Mesendoderm (in vitro differentiated cells): Measurements from ENCODE around the gene TNS1.
"Not testable (repeated sequence)": the region's sequence is repeated elsewhere in the genome, so short reads cannot be mapped to it uniquely, and the experiment has no call there.

Experiments used
- DNase-seq: peaks from one replicate; pipeline ENCODE4 v3.0.0; 2013
- H2AK5ac ChIP-seq: 2 replicates; pipeline ENCODE4 v1.6.1; 2013; ENCODE audit warnings: low read length, inconsistent platforms
- H2BK120ac ChIP-seq: 2 replicates; pipeline ENCODE4 v1.6.1; 2013; ENCODE audit warnings: low read depth, mild to moderate bottlenecking, low read length, moderate library complexity, mixed read lengths
- H2BK15ac ChIP-seq: replicated peaks from 2 replicates; pipeline ENCODE4 v1.6.1; 2013; ENCODE audit warnings: low read depth, mild to moderate bottlenecking, moderate library complexity
- H2BK5ac ChIP-seq: 2 replicates; pipeline ENCODE4 v1.6.1; 2013; ENCODE audit warnings: low read length, inconsistent platforms
- H3K18ac ChIP-seq: 2 replicates; pipeline ENCODE4 v1.6.1; 2013; ENCODE audit warnings: mild to moderate bottlenecking, low read length, mixed read lengths
- H3K23ac ChIP-seq: one replicate; pipeline ENCODE4 v1.6.1; 2013; ENCODE audit warnings: low read length
- H3K27ac ChIP-seq: 2 replicates; pipeline ENCODE4 v1.5.1; 2013; ENCODE audit warnings: low read depth, mild to moderate bottlenecking, inconsistent platforms, low read length, moderate library complexity
- H3K27me3 ChIP-seq: 2 replicates; pipeline ENCODE4 v1.6.1; 2013; ENCODE audit warnings: low read length, control low read depth, mild to moderate bottlenecking, inconsistent platforms; ENCODE audit not compliant: insufficient read depth, poor library complexity
- H3K36me3 ChIP-seq: 2 replicates; pipeline ENCODE4 v1.6.1; 2013; ENCODE audit warnings: low read length, inconsistent platforms; ENCODE audit not compliant: control insufficient read depth, insufficient read depth
- H3K4ac ChIP-seq: one replicate; pipeline ENCODE4 v1.6.1; 2013; ENCODE audit warnings: low read depth, mild to moderate bottlenecking, low read length, moderate library complexity
- H3K4me1 ChIP-seq: 2 replicates; pipeline ENCODE4 v1.6.1; 2013; ENCODE audit warnings: low read depth, low read length, inconsistent platforms; ENCODE audit not compliant: control insufficient read depth
- H3K4me2 ChIP-seq: 2 replicates; pipeline ENCODE4 v1.6.1; 2013; ENCODE audit warnings: low read length
- H3K4me3 ChIP-seq: 2 replicates; pipeline ENCODE4 v1.5.1; 2013; ENCODE audit warnings: mild to moderate bottlenecking, low read length
- H3K56ac ChIP-seq: one replicate; pipeline ENCODE4 v1.6.1; 2013; ENCODE audit warnings: low read length
- H3K79me1 ChIP-seq: 2 replicates; pipeline ENCODE4 v1.6.1; 2013; ENCODE audit warnings: low read length, inconsistent platforms
- H3K79me2 ChIP-seq: 2 replicates; pipeline ENCODE4 v1.6.1; 2013; ENCODE audit warnings: mild to moderate bottlenecking, low read length; ENCODE audit not compliant: control insufficient read depth, insufficient read depth
- H3K9ac ChIP-seq: 2 replicates; pipeline ENCODE4 v1.6.1; 2013; ENCODE audit warnings: low read length, inconsistent platforms
- H4K5ac ChIP-seq: one replicate; pipeline ENCODE4 v1.6.1; 2013; ENCODE audit warnings: low read length
- H4K8ac ChIP-seq: one replicate; pipeline ENCODE4 v1.6.1; 2013; ENCODE audit warnings: low read depth, mild to moderate bottlenecking, control low read depth, low read length, moderate library complexity
- WGBS: extraction: QIAGEN DNeasy Blood & Tissue Kit; methylation state at CpG from one replicate; pipeline ENCODE4 v1.1.7; 2013; ENCODE audit warnings: low lambda C conversion rate, missing lambda C conversion rate; ENCODE audit not compliant: insufficient coverage; ENCODE audit errors: extremely low coverage; 5-methylcytosine and 5-hydroxymethylcytosine counted together

TNS1 gene

GRCh38 chr2:218035463-218036100 lies 32.8 kb upstream of the TNS1 start:
- no peaks in the 10 kb centered on the region for H3K36me3 ChIP-seq
- no peak overlapping the region for H3K9ac ChIP-seq
- no peak overlapping the region for H2BK5ac ChIP-seq
- H3K79me1 ChIP-seq: no peaks in the 10 kb centered on the region
- H3K27ac ChIP-seq: no peak overlapping the region
- no peak for DNase-seq
- H2BK15ac ChIP-seq: no peak overlapping the region
- H3K23ac ChIP-seq: no peak overlapping the region
- H4K5ac ChIP-seq: no peak overlapping the region
- H3K4me3 ChIP-seq: no peak overlapping the region
- peaks cover 3% of the 10 kb centered on the region for H3K27me3 ChIP-seq
- H3K56ac ChIP-seq: no peak overlapping the region
- H3K79me2 ChIP-seq: no peaks in the 10 kb centered on the region
- H2BK120ac ChIP-seq: no peak overlapping the region
- no peak overlapping the region for H3K18ac ChIP-seq
- WGBS: no CpG with 5 or more reads among the region's 12 CpGs
- no peak overlapping the region for H4K8ac ChIP-seq
- H2AK5ac ChIP-seq: no peak overlapping the region
- no peak overlapping the region for H3K4ac ChIP-seq
- H3K4me1 ChIP-seq: no peaks in the 10 kb centered on the region
- no peak overlapping the region for H3K4me2 ChIP-seq

GRCh38 chr2:218034497-218035213 lies 31.9 kb upstream of the TNS1 start:
- not testable (repeated sequence) for H2AK5ac ChIP-seq, H2BK120ac ChIP-seq, H3K18ac ChIP-seq, H3K4me1 ChIP-seq, H3K79me1 ChIP-seq, H4K5ac ChIP-seq, H2BK5ac ChIP-seq, H2BK15ac ChIP-seq, H4K8ac ChIP-seq, H3K27me3 ChIP-seq, H3K27ac ChIP-seq, H3K79me2 ChIP-seq, H3K4ac ChIP-seq, H3K23ac ChIP-seq, H3K36me3 ChIP-seq
- H3K4me3 ChIP-seq: peak overlapping the region; percentile 6
- peak overlapping the region; percentile 48 for H3K9ac ChIP-seq
- WGBS: no CpG with 5 or more reads among the region's 24 CpGs
- peak overlapping the region; percentile 85 for H3K4me2 ChIP-seq
- H3K56ac ChIP-seq: peak overlapping the region; percentile 74
- peak; percentile 80 for DNase-seq

DNA sequence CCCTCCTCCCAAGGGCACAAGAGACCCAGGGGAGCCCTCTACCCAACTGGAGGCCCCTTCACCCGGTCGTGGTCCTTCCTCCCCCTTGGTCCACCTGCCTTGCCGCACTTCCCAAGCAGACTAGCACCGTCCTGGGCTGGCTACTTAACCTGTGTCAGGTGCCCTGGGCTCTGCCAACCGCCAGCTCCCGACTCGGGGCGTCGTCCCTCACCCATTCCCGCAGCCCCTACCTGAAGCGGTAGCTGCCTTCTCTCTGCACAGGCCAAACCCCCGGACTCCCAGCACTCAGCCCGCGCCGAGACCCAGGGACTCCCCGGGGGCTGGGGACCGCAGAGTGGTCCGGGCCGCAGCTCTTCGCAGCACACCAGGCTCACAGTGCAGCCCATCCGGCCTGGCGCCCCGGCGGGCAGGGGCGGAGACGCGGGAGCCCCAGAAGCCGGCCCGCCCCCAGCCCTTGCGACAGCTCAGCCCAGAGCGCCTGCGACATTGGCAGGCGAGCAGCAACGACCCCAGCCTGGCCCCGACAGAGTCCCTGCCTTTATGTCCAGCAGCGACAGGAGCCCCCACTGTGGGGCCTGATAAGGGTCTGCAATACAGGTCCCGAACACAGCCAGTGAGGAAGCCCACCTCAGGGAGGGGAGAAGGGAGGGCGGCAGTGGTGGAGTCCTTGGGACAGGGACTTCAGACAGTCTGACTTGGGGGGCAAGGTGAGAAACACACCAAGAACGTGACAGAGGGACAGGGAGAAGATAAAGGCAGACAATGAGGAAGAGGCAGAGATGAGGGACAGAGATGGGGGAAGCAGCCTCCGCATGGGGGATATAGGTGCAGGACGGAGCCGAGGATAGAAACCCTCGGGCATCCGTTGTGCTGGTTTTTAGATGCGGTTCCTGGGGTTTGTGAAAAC lies 31.0 kb upstream of the TNS1 start:
- H3K56ac ChIP-seq: peak overlapping the region; percentile 73
- no peak overlapping the region for H3K4me3 ChIP-seq
- no peaks in the 10 kb centered on the region for H3K36me3 ChIP-seq
- no peak overlapping the region for H3K23ac ChIP-seq
- no peak overlapping the region for H3K18ac ChIP-seq
- H2BK15ac ChIP-seq: no peak overlapping the region
- H4K8ac ChIP-seq: no peak overlapping the region
- no peak overlapping the region for H2BK5ac ChIP-seq
- no peaks in the 10 kb centered on the region for H3K79me1 ChIP-seq
- peak; percentile 38 for DNase-seq
- H4K5ac ChIP-seq: no peak overlapping the region
- H3K4me1 ChIP-seq: no peaks in the 10 kb centered on the region
- peak overlapping the region; percentile 48 for H3K9ac ChIP-seq
- H3K4ac ChIP-seq: no peak overlapping the region
- no peak overlapping the region for H2BK120ac ChIP-seq
- no CpG with 5 or more reads among the region's 45 CpGs for WGBS
- H3K27me3 ChIP-seq: peaks cover 3% of the 10 kb centered on the region
- no peak overlapping the region for H3K27ac ChIP-seq
- no peaks in the 10 kb centered on the region for H3K79me2 ChIP-seq
- H3K4me2 ChIP-seq: peak overlapping the region; percentile 85
- no peak overlapping the region for H2AK5ac ChIP-seq

- Histone ChIP-seq H3K79me2 (no peaks in the 10 kb centered on the region), H2BK5ac (no peak overlapping the region), H2BK120ac (no peak overlapping the region), H3K4me1 (no peaks in the 10 kb centered on the region), H3K4me3 (no peak overlapping the region), H2AK5ac (no peak overlapping the region), H3K23ac (no peak overlapping the region), H3K27me3 (peaks cover 3% of the 10 kb centered on the region), H3K18ac (no peak overlapping the region), H3K9ac (no peak overlapping the region), H4K8ac (no peak overlapping the region), H3K79me1 (no peaks in the 10 kb centered on the region), H3K4ac (no peak overlapping the region), H3K27ac (no peak overlapping the region), H2BK15ac (no peak overlapping the region), H3K4me2 (no peak overlapping the region), H3K36me3 (no peaks in the 10 kb centered on the region), H3K56ac (no peak overlapping the region), H4K5ac (no peak overlapping the region)
- no CpG with 5 or more reads among the region's 1 CpG for WGBS
- DNase-seq: no peak
Measured at GRCh38 chr2:218033208-218033589, 30.4 kb upstream of the TNS1 start.

GRCh38 chr2:218032336-218033171 lies 29.8 kb upstream of the TNS1 start:
- Histone ChIP-seq H3K4me2 (no peak overlapping the region), H3K4me1 (no peaks in the 10 kb centered on the region), H4K8ac (no peak overlapping the region), H3K56ac (no peak overlapping the region), H3K4ac (no peak overlapping the region), H3K79me1 (no peaks in the 10 kb centered on the region), H3K36me3 (no peaks in the 10 kb centered on the region), H2BK120ac (no peak overlapping the region), H2BK15ac (no peak overlapping the region), H2AK5ac (no peak overlapping the region), H2BK5ac (no peak overlapping the region), H3K23ac (no peak overlapping the region), H3K4me3 (no peak overlapping the region), H3K79me2 (no peaks in the 10 kb centered on the region), H3K9ac (no peak overlapping the region), H3K18ac (no peak overlapping the region), H3K27ac (no peak overlapping the region), H4K5ac (no peak overlapping the region), H3K27me3 (peaks cover 3% of the 10 kb centered on the region)
- WGBS: no CpG with 5 or more reads among the region's 12 CpGs
- DNase-seq: no peak
